AG08395 (cell line): ENCODE data around the gene C9orf43.
"Not testable (repeated sequence)": the region's sequence is repeated elsewhere in the genome, so short reads cannot be mapped to it uniquely, and the experiment has no call there.

Source experiments
- DNase-seq: peaks from one replicate; pipeline ENCODE4 v3.0.0; 2012; ENCODE audit warnings: mixed read lengths, low spot score

Gene C9orf43

DNA sequence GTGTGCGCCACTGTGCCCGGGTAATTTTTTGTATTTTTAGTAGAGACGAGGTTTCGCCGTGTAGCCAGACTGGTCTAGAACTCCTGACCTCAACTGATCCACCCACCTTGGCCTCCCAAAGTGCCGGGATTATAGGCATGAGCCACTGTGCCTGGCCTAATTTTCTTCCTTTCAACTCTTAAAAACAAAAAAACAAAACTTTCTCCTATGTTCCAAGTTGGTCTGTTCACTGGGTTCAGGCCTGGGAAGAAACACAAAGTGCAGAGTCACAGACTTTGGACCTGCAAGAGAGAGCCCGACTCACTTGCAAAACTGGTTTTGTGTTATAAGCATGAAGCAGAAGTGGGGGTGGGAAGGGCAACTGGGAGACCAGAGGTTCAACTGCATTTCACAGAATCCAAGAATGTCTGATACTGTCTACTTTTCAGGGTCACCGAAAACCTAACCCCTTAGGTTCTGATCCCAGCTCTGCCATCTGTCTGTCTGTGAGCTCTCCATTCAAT lies 28.6 kb upstream of the C9orf43 start:
- no peak for DNase-seq

DNA sequence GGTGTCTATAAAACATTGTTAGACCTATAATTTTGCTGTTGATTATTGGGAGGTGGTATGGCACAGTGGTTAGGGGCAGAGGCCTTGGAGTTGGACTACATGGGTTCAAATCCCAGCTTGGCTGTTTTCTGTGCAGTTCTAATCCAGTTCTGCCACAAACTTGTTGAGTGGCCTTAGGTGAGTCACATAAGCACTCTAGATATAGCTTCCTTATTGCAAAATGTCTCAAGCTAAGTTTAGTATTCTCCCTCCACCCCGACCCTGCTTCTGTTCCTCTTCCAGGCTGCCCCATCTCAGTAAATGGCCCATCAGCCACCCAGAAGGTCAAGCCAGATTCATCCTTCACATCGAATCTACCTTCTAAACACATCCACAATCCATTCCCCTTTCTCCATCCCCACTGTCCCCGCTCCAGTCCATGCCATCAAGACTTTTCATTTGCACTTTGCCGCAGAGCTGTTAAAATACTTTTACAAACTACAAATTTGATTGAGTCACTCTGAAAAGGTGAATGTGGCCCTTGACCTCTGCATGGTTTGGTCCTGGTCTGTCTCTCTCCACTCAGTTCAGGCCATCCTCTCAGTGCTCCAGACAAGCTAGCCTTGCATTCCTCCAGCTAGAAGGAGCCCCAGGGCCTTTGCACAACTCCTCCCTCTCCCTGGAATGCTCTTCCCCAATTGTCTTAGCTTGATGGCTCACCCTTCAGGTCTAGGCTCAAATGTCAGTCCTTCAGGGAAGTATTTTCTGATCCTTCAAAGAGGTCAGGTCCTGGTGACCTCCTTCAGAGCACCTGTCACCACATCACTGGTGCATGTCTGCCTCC lies 23.8 kb upstream of the C9orf43 start:
- no peak for DNase-seq

DNA sequence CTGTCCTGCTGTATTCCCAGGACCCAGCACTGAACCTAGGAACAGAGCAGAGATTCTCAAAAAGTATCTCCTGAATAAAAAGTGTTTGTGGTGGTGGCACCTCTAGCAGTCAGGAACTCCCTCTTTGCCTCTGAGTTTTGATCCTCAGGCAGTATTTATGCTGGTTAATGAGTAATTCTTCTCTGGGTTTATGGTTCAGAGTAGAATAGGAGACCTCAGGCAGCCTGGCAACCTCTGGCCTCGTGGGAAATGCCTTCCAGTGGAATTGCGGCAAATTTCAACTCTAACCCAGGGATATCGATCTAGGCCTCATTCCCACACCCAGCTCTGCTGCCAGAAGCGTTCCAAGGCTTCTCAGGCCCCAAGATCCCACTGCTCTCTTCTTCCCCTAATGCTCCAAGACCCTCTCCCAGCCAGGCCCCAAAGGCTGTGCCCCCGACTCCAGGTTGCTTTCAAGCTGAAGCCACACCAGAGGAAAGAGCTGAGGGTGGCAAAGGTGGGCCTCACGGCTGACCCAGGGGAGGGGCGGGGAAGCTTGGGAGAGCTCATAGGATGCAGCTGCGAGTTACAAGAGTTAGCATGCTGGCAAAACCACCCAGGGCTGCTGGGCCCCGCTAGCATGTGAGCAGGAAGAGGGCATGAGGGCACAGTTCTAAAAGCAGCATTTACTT lies 22.9 kb upstream of the C9orf43 start:
- no peak for DNase-seq

DNA sequence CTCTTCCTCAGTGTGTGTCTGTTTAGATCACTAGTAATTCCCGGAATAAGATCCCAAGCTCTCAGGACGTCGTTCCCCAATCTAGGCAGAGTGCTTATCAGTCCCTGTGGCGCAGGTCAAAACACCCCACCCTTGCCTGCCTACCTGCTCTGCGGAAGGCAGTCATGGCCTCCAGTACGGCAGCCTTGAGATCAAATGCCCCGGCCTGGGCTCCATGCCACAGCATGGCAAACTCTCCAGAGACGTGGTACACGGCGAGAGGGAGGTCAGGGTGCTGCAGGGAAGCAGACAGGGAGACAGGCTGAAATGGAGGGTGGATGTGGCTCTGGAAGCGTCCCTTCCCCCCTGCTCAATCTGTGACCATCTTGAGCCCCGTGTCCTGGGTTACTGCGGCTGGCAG lies 21.7 kb upstream of the C9orf43 start:
- no peak for DNase-seq

DNA sequence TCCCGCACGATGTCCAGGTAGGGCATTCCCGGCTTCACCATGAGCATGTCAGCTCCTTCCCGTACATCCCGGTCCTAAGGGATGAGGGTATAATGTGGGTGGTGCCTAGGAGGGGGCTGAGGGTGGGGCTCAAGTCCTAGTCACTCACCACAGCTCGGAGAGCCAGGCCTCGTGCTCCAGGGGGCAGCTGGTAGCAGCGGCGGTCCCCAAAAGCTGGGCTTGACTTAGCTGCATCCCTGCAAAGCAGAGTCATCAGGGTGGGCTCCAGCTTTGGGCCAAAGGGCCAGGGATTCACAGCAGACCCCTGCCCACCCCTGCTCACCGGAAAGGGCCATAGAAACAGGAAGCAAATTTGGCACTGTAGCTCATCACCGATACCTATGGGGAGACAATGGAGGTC lies 21.1 kb upstream of the C9orf43 start:
- no peak for DNase-seq

DNA sequence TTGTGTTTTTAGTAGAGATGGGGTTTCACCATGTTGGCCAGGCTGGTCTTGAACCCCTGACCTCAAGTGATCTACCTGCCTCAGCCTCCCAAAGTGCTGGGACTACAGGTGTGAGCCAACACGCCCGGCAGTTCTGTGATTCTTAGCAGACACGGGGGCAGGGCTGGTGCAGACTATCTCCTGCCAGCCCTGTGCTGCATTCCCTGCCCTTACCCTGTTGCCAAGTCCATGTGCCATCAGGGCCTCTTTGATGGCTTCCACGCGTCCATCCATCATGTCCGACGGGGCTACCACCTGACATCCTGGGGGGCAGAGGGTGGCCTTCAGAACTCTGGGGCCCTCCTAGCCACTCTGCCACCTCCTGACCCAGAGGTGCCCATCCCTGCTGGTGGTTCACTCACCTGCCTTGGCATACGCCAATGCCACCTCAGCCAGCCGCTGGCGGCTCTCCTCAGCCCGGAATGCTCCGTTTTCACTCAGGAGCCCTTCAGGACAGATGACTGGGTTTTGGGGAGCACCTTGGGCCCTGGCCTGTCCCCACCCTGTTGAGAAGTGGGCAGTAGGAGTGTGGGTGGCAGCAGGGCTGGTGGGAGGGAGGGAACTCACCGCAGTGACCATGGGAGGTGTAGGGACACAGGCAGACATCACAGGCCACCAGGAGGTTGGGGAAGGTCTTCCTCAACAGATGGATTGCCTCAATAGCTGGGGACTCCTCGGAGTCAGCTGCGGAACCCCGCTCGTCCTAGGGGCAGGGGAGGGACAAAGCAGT lies 20.2 kb upstream of the C9orf43 start:
- no peak for DNase-seq

DNA sequence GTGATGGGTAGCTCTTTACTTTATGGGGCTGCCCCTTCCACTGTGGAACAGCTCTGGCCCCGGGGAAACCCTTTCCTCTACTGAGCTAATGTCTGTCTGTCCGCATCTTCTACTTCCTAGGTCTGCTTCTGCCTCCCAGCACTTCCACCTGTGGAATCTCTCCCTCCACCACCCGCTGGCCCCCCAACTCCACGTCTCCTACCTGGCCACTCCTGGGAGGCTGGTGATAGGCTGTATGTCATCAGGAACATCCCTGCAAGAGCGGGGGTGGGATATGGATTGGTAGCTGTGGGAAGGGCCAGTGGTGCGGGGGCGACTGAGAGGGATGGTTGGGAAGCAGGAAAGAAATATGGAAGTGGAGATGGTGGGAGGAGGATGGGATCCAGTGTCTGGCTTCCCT lies 18.6 kb upstream of the C9orf43 start:
- no peak for DNase-seq

DNA sequence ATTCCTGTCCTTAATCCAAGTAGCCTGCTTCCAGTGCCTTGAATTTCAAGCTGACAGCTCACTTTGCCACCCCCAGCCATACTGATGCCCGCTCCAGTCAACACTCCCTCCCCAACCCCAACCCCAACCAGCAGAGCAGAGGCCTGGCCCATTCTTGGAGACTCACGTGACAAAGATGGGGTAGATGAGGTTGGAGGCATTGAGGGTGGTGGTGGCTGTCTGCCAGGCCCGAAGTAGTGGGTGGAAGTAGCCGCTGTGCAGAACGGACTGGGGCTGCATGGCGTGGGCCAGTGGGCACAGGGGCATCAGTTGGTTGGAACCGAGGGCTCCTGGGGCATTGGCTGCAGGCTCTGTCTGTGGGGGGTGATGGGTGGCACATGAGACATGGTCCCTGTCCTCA lies 17.3 kb upstream of the C9orf43 start:
- no peak for DNase-seq

DNA sequence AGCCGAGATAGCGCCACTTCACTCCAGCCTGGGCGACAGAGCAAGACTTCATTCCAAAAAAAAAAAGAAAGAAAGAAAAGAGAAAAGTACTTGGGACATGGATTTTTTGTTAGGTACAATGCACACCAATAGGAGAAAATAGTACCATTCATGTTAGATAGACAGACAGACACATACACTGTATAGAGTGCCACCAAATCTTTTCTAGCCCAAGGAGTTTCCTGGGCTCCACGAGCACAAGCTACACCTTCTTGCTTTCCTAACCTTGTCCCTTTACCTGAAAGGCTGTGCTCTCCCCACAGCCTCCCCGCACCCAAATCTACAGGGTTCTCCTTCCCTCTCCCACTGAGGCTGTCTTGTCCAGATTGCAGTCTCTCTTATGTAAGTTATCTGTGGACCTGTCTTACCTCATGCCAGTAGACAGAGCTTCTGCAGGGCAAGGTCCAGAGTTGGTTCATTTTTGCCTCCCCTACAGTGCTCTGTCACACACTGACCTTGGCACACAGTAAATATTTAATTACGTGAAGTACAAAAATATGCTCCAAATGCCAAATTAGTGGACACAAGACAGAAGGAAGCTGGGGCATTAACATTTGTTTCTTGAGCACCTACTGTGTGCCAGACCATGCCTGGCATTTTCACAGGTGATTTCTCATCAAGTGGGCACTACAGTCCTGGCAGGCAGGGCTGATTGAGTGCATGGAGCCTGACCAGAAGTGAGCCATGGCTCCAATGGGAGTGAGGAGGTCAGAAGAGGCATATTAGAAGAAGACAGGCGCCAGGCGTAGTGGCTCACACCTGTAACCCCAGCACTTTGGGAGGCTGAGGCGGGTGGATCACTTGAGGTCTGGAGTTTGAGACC lies 15.3 kb upstream of the C9orf43 start:
- DNase-seq, result no peak

DNA sequence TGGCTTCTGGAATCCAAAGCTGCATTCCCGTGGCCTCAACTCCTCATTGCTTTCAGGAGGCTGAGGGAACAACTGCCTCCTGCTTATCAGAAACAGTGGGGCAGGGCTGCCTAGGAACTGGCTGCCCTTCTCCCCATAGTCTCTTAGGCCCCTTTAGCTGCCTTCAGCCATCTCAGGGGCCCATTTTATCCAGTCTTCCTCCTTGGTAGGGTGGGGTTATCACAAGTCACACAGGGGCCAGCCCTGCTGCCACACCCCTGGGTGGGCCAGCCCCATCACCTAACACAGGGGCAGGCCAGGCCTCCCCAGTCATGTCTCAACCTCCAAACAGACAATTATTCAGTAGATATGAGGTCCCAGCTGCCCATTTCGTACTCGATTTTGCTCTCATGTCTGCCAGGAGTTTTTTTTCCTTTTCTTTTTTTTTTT lies 13.3 kb upstream of the C9orf43 start:
- no peak for DNase-seq

DNA sequence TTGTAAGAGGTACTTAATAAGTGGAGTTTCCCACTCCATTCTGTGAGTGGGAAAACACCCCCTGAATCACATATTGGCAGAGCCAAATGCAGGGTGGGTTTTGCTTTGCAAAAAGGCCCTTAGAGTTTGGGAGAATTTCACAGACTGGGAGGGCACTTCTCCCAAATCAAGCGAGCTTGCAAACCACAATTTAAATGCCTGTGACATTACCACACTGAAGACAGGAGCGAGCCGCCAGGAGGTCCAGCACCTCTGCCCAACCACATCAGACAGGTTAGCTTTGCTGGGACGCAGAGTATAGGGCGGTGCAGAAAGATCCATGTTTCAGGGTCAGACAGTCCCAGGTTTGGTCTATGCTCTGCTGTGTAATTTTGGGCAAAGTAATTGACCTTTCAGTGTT lies 11.8 kb upstream of the C9orf43 start:
- no peak for DNase-seq

DNA sequence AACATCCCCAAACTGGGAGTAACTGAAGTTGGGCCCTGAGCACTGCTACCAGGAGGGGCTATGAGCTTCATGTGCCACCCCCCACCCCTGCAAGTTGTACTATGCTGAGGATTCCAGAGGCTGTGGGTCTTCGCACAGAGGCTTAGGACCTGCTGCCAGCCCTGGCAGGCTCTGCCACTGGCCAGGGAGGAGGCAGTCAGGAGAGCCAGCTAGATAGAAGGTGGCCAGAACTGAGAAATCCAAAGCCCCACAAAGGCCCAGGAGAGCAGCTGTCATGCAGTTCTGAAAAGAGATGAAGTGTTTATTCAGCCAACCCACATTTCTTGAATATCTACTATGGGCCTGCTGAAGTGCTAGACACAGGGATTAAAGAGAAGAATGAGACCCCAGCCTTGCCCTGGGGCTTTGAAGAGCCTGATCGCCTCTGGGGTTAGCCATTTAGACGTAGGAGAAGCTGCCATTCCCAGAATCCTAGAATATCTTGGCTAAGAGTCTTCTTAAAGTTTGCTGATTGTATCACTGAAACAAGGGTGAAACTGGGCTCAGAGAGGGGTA lies 10.8 kb upstream of the C9orf43 start:
- DNase-seq, result no peak

DNA sequence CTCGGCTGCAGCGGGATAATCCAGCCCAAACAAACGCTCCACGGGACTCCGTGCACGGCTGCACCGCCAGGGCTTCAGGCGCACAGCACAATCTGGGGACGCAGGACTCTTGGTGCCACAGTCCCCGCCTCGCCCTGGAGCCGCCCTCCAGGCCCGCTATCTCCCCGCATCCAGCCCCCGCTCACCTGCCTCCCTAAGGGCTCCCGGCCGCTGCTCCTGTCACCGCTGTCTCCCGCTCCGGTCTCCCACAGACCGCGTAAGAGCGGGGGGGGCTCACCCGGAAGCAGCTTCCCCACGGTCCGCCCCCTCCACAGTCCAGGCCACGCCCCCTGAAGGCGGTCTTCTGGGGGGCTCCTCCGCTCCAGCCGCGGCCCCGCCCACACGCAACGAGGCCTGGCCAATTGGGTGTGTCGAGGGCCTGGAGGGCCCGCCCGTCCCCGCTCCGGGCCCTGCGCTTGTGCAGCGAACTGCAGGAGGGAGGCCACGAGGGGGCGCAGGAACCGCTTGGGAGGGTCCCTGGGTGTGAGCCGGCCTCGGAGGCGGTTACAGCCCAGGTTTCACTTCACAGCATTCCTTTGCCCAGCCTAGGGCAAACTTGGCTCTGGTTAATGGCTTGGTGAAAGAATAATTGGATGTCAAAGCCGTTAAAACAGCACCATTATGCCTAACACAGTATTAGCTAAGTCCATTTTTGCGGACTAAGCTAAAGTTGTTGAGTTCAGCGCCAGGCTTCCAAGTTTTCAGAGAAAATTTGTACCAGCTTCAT lies 9.3 kb upstream of the C9orf43 start, which contains the start of gene ALAD:
Gene ALAD (minus strand): TSS at position 258 of the 766 bp plus-strand sequence. CDS start 7,725 bp downstream, outside the sequence.
- peak; percentile 99 for DNase-seq

DNA sequence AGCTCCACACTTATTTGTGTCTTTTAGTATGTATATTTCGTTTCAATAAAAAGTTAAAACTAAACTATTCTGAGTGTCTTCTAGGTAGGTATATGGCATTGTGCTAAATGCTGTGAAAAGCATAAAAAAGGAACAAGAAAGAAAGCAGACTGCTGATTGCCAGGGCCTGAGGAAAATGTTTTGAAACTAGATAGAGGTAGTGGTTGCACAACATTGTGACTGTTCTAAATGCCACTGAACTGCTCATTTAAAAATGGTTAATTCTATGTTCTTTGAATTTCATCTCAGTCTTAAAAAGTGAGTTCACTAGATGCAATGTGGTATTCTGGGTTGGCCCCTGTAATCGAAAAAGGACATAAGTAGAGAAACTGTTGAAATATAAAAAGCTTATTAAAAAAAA lies 6.9 kb upstream of the C9orf43 start:
- DNase-seq, result no peak

DNA sequence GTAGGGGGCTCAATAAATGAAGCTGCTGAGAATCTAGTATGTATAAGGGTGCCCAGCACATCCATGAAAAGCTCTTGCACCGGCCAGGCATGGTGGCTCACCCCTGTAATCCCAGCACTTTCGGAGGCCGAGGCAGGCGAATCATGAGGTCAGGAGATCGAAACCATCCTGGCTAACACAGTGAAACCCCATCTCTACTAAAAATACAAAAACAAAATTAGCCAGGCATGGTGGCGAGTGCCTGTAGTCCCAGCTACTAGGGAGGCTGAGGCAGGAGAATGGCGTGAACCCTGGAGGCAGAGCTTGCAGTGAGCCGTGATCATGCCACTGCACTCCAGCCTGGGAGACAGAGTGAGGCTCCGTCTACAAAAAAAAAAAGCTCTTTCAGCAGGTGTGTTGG lies 4.2 kb upstream of the C9orf43 start:
- not testable (repeated sequence) for DNase-seq

DNA sequence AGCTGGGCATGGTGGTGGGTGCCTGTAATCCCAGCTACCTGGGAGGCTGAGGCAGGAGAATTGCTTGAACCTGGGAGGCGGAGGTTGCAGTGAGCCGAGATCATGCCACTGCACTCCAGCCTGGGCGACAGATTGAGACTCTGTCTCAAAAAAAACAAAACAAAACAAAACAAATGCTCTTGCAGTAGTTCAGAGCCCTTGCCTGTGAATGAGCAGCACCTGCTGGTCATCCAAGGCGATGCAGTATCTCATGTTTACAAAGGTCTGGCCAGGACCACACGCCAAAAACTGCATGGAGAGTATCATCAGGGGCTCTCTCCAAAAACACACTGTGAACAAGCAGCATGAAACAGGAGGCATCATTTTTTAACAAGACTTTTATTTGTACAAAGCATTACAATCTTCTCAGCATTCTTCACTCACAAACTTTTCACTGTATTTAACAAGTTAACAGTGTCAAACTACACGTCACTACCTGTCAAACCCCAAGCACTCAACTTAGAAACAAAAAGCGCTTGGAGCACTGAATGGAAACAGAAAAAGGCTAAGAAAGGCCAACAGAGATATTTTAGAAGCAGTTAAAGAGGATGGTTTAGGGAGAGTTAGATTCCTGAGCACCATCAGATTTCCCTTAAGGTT lies 3.6 kb upstream of the C9orf43 start:
- DNase-seq, result peak; percentile 65

DNA sequence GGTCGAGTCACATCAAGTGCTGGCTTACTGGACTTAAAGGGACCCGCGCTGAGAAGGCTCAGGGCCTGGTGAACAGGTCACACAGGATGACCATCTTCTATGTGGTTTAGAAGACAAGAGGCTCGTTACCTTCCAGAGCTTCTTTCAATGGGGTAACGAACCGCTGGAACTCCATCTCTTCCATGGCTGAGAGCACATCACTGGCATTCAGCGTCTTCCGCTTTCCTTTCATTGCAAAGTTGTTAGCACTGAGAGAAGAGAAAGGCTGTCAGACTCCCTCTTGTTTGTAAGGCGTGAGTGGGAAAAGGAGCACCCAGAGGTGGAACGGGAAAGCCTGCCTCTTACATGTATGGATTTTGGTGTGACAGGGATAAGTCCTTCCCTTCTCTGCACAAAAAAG lies 1.1 kb upstream of the C9orf43 start:
- no peak for DNase-seq

DNA sequence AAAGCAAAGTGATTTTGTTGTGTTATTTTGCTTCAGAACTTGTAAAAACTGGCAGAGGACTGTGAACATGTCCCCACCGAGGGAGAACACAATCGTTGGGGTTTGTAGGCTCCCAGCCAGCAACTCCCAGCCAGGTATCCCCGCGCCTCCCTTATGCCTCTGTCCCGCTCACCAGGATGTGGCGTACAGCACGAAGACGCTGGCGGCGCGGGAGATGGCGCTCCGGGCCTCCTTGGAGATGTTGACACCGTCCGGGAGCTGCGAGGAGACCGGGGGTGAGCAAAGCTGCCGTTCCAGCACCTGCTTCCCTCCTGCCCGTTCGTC lies 702 bp upstream of the C9orf43 start:
- DNase-seq, result no peak

DNA sequence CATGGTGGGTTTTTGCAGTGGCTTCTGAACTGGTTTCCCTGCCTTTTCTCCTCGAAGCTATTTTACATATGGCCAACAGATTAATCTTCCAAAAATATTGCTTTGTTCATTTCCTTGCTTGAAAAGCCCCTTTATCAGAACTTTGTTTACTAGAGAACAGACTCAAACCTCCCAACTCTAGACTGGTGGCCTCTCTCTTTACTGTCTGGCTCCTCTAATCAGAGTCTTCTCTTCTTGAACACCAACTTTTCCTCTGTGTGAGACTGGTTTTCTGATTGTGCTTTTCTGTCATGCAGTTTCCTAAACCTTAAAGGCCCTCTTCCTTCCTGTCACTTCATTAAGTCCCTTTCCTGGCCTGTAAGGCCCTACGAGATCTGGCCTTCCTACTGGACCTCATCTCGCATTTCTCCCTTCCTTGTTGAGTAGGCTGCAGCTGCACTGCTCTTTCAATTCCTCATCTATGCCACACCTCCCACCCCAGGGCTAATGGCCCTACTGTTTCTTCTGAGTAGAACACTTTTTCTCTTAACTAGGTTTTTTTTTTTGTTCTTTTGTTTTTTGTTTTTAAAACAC lies 5.7 kb downstream of the C9orf43 start:
- no peak for DNase-seq

DNA sequence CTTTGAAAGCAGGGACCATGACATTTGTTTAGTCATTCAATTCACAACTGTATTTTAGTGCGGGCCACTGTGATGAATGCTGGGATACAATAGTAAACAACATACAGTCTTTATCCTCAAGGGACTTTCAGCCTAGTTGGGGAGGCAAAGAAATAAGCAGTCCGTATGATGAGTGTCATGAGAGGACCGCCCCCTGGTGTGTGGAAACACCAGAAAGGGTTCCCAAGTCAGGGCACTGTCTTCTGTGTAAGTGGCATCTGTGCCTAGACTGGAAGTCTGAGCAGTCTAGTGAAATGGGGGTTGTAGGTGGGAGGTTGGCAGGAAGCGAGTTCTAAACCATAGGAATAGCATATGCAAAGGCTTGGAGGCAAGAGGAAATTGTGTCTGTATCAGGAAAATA lies 6.8 kb downstream of the C9orf43 start:
- DNase-seq, result no peak
